ENCODE results near the gene ZSWIM3. TPM values are rescaled to one million over a fixed set of nuclear protein-coding genes. Genes with fewer than 3 reads are reported as not detected.

The ZSWIM3 gene
- total RNA-seq, 1 experiment from 2014 or later, result 1.4 TPM

DNA sequence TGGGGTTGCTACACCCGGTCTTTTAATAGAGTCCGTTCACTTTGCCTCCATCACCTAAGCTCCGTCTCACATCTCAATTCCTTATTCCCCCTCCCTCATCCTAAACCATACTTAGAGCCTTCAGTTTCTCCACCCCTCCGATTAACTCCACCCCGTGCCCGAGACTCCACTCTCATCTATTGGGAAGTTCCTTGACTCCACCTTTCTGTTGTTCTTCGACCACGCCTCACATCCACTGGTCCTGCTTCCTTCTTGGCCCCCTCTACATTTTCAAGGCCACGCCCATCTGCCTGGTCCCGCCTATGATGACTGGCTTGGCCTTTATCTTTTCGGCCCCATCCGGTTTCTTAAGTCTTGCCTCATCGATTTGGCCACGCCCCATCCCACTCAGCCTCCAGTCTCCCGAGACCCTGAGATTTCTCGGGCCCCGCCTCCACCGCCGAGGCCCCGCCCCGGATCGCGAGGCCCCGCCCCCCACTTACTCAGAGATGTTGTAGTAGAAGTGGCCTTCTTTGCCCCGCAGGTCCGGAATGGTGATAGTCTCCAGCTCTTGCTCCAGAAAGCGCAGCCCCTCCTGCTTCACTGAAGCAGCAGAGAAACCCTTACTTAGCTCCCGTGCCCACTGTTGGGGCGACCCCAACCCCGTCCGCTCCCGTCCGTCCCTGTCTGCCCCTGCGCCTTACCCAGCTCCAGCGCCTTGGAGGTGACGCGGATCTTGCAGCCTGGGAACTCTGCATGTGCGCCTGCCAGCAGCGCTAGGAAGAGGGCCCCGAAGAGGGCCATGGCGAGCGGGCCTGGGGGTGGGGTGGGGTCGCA, 53.5 kb downstream of the ZSWIM3 start:
- TF ChIP-seq, protein P1, sequence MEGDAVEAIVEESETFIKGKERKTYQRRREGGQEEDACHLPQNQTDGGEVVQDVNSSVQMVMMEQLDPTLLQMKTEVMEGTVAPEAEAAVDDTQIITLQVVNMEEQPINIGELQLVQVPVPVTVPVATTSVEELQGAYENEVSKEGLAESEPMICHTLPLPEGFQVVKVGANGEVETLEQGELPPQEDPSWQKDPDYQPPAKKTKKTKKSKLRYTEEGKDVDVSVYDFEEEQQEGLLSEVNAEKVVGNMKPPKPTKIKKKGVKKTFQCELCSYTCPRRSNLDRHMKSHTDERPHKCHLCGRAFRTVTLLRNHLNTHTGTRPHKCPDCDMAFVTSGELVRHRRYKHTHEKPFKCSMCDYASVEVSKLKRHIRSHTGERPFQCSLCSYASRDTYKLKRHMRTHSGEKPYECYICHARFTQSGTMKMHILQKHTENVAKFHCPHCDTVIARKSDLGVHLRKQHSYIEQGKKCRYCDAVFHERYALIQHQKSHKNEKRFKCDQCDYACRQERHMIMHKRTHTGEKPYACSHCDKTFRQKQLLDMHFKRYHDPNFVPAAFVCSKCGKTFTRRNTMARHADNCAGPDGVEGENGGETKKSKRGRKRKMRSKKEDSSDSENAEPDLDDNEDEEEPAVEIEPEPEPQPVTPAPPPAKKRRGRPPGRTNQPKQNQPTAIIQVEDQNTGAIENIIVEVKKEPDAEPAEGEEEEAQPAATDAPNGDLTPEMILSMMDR (IDR thresholded peaks at IDR 0.05; ENCODE audit: unreplicated experiment), result no peak
- ChIA-PET POLR2A (interaction anchor here (0.7 to 2.1 kb wide), 5 partner anchors 9 to 34 kb away, joined by 3 to 6 read pairs (median 5); partner anchors contain the start of genes CTSA and NEURL2), CTCF (interaction anchor here (0.7 to 1.1 kb wide), 2 partner anchors 18 to 33 kb away, joined by 4 to 5 read pairs; no protein-coding TSS in a partner anchor)
- Mint-ChIP-seq H3K36me3 (ENCODE audit: insufficient read depth, unreplicated experiment) (no peaks in the 10 kb centered on the region), H3K9me3 (ENCODE audit: unreplicated experiment) (no peaks in the 10 kb centered on the region), H3K4me1 (ENCODE audit: insufficient read depth, unreplicated experiment) (peaks cover 8% of the 10 kb centered on the region), H3K27ac (ENCODE audit: low read depth, unreplicated experiment) (no peak overlapping the region), H3K4me3 (ENCODE audit: unreplicated experiment) (no peak overlapping the region), H3K27me3 (ENCODE audit: insufficient read depth, unreplicated experiment) (peaks cover 4% of the 10 kb centered on the region)
- peak; percentile 97 for DNase-seq (ENCODE audit: unreplicated experiment)
- BruUV-seq (replicated peaks), result no TSS peak
- intact Hi-C loops (cut with micrococcal nuclease), result no loop called here

GRCh38 chr20:45911486-45912343, 54.3 kb downstream of the ZSWIM3 start, which contains the start of gene PLTP:
PLTP (minus strand) TSS chr20:45912155; CDS start chr20:45911452, 703 bp downstream.
- POLR2A ChIA-PET, result interaction anchor here (0.7 to 2.1 kb wide), 2 partner anchors 8 to 16 kb away, joined by 4 to 6 read pairs; no protein-coding TSS in a partner anchor
- no peak within 1 kb of the TSS for H3K27ac Mint-ChIP-seq (ENCODE audit: low read depth, unreplicated experiment)
- peaks cover 6% of the 10 kb centered on the region for H3K4me1 Mint-ChIP-seq (ENCODE audit: insufficient read depth, unreplicated experiment)
- BruUV-seq (replicated peaks), result no TSS peak
- no peak for DNase-seq (ENCODE audit: unreplicated experiment)
- no peaks in the 10 kb centered on the region for H3K9me3 Mint-ChIP-seq (ENCODE audit: unreplicated experiment)
- no peak within 1 kb of the TSS for H3K4me3 Mint-ChIP-seq (ENCODE audit: unreplicated experiment)
- TF ChIP-seq, protein P1 (IDR thresholded peaks at IDR 0.05; ENCODE audit: unreplicated experiment), result no peak
- intact Hi-C loops (cut with micrococcal nuclease), result no loop called here
- peaks cover 13% of the 10 kb centered on the region for H3K27me3 Mint-ChIP-seq (ENCODE audit: insufficient read depth, unreplicated experiment)
- CTCF ChIA-PET, result no interaction called here
- no peaks in the 10 kb centered on the region for H3K36me3 Mint-ChIP-seq (ENCODE audit: insufficient read depth, unreplicated experiment)

GRCh38 chr20:45912344-45912682, 54.9 kb downstream of the ZSWIM3 start:
- CTCF ChIA-PET, result no interaction called here
- H3K4me1 Mint-ChIP-seq (ENCODE audit: insufficient read depth, unreplicated experiment), result peaks cover 6% of the 10 kb centered on the region
- H3K27me3 Mint-ChIP-seq (ENCODE audit: insufficient read depth, unreplicated experiment), result peaks cover 16% of the 10 kb centered on the region
- no peaks in the 10 kb centered on the region for H3K36me3 Mint-ChIP-seq (ENCODE audit: insufficient read depth, unreplicated experiment)
- H3K27ac Mint-ChIP-seq (ENCODE audit: low read depth, unreplicated experiment), result no peak overlapping the region
- BruUV-seq (replicated peaks), result no TSS peak
- TF ChIP-seq, protein P1 (IDR thresholded peaks at IDR 0.05; ENCODE audit: unreplicated experiment), result no peak
- no peak for DNase-seq (ENCODE audit: unreplicated experiment)
- intact Hi-C loops (cut with micrococcal nuclease), result no loop called here
- POLR2A ChIA-PET, result no interaction called here
- H3K9me3 Mint-ChIP-seq (ENCODE audit: unreplicated experiment), result no peaks in the 10 kb centered on the region
- H3K4me3 Mint-ChIP-seq (ENCODE audit: unreplicated experiment), result no peak overlapping the region

GRCh38 chr20:45913116-45913515, 55.7 kb downstream of the ZSWIM3 start:
- H3K4me3 Mint-ChIP-seq (ENCODE audit: unreplicated experiment), result no peak overlapping the region
- H3K27me3 Mint-ChIP-seq (ENCODE audit: insufficient read depth, unreplicated experiment), result peaks cover 16% of the 10 kb centered on the region
- CTCF ChIA-PET, result no interaction called here
- H3K27ac Mint-ChIP-seq (ENCODE audit: low read depth, unreplicated experiment), result no peak overlapping the region
- intact Hi-C loops (cut with micrococcal nuclease), result no loop called here
- no peaks in the 10 kb centered on the region for H3K9me3 Mint-ChIP-seq (ENCODE audit: unreplicated experiment)
- H3K36me3 Mint-ChIP-seq (ENCODE audit: insufficient read depth, unreplicated experiment), result no peaks in the 10 kb centered on the region
- BruUV-seq (replicated peaks), result no TSS peak
- POLR2A ChIA-PET, result no interaction called here
- DNase-seq (ENCODE audit: unreplicated experiment), result no peak
- H3K4me1 Mint-ChIP-seq (ENCODE audit: insufficient read depth, unreplicated experiment), result peaks cover 6% of the 10 kb centered on the region
- TF ChIP-seq, protein P1 (IDR thresholded peaks at IDR 0.05; ENCODE audit: unreplicated experiment), result no peak
